AG04450 (cell line): ENCODE data around the gene SLC38A5. TPM values are rescaled to one million over a fixed set of nuclear protein-coding genes. Genes with fewer than 3 reads are reported as not detected.
"Not testable (repeated sequence)": the region's sequence is repeated elsewhere in the genome, so short reads cannot be mapped to it uniquely, and the experiment has no call there.

Experiments used
- CTCF ChIA-PET: fragments of 300-600, 350-600 bp; formaldehyde crosslinking; extraction: SDS; loops from one replicate; lab custom pipeline; 2022; ENCODE audit warnings: antibody characterized with exemption, inconsistent platforms; lab: Charles Lee
- POLR2A ChIA-PET: fragments of 350-600 bp; formaldehyde crosslinking; extraction: SDS; loops from one replicate; lab custom pipeline; 2021; ENCODE audit warnings: antibody characterized with exemption, inconsistent platforms; lab: Yijun Ruan, JAX
- DNase-seq: peaks from one replicate; pipeline ENCODE4 v3.0.0-alpha.2; 2011; ENCODE audit warnings: low read depth, low spot score
- H3K27ac ChIP-seq: one replicate; pipeline ENCODE4 v1.5.1; 2012; ENCODE audit warnings: low read depth, low read length, control low read depth
- H3K27me3 ChIP-seq: one replicate; pipeline ENCODE4 v1.6.0; 2012; ENCODE audit warnings: low read length; ENCODE audit not compliant: control insufficient read depth, insufficient read depth
- H3K4me3 ChIP-seq: 2 replicates; pipeline ENCODE4 v1.5.1; 2011; ENCODE audit warnings: mild to moderate bottlenecking, low read depth, low read length, control low read depth
- H3K9me3 ChIP-seq: 2 replicates; pipeline ENCODE4 v1.5.1; 2012; ENCODE audit warnings: low read length; ENCODE audit not compliant: control insufficient read depth, insufficient read depth
- CTCF ChIP-seq: IDR thresholded peaks from 2 replicates; pipeline ENCODE4 v1.5.1; 2011; ENCODE audit warnings: low read depth, low read length, control low read depth, inconsistent platforms
- polyA plus RNA-seq: library from polyadenylated mRNA; depleted of rRNA; stranded (reverse); fragments of >200 nt; gene quantifications from 2 replicates; pipeline ENCODE4 v1.2.3, GENCODE V29; 2011; rRNA removed
- small RNA-seq: library from RNA; depleted of rRNA; stranded (forward); fragments of <200 nt; gene quantifications from one replicate; pipeline ENCODE3, GENCODE V24; 2012; ENCODE audit warnings: low read depth; ENCODE audit not compliant: insufficient read length

The SLC38A5 gene
- polyA plus RNA-seq, 1 experiment: 19.1 TPM

- H3K27ac ChIP-seq: no peak overlapping the region
- no peak overlapping the region for H3K4me3 ChIP-seq
- POLR2A ChIA-PET: interaction anchor here (0.6 kb wide), 1 partner anchor 123 kb away, joined by 7 read pairs; no protein-coding TSS in a partner anchor
- DNase-seq: no peak
- H3K9me3 ChIP-seq: no peaks in the 10 kb centered on the region
- TF ChIP-seq CTCF: no peak
- CTCF ChIA-PET: no interaction called here
- no peaks in the 10 kb centered on the region for H3K27me3 ChIP-seq
Measured at GRCh38 chrX:48450076-48450475, 20.0 kb downstream of the SLC38A5 start.

- CTCF ChIA-PET, H3K9me3 ChIP-seq, DNase-seq, H3K4me3 ChIP-seq, POLR2A ChIA-PET, H3K27ac ChIP-seq, H3K27me3 ChIP-seq: not testable (repeated sequence)
Measured at GRCh38 chrX:48447201-48447600, 22.9 kb downstream of the SLC38A5 start.

DNA sequence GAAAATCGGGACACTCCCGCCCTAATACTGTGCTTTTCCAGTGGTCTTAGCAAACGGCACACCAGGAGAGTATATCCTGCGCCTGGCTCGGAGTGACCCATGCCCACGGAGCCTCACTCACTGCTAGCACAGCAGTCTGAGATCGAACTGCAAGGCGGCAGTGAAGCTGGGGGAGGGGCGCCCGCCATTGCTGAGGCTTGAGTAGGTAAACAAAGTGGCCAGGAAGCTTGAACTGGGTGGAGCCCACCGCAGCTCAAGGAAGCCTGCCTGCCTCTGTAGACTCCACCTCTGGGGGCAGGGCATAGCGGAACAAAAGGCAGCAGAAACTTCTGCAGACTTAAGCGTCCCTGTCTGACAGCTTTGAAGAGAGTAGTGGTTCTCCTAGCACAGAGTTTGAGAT is 36.3 kb downstream of the SLC38A5 start:
- H3K4me3 ChIP-seq, DNase-seq, H3K27me3 ChIP-seq, H3K27ac ChIP-seq, POLR2A ChIA-PET, H3K9me3 ChIP-seq, CTCF ChIA-PET: not testable (repeated sequence)

DNA sequence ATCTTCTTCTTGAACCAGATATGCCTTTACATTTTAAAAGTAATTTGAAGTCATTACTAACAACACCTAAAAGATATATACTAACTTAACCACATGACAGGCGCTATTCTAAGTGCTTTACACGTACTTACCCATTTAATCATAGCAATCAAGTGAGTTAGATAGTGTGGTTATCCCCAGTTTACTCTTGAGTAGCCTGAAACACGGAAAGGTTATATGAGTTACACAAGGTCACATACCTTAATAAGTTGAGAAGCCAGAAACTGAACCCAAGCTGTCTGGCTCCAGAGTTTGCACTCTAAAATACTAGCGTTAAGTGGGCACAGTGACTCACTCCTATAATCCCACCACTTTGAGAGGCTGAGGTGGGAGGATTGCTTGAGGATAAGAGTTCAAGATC is 39.9 kb downstream of the SLC38A5 start:
- CTCF ChIA-PET: not testable (repeated sequence)

DNA sequence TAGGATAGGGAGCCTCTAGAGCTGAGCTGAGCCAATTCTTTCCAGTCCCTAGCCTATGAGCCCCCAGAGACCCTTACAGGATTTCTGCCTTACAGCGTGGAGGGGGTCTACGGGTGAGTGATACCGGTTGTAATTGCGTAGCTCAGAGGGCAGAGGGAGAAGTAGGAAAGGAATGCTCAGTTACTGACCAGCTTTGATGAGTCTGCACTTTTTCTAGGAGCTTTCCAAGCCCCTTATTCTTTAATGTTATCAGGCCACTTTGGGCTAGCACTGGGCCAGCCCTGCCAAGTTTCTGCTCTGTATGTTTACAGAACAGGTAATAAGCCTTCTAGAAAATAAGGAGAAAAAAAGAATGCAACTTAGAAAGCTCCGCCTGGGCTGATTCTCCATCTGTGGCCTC is 40.5 kb downstream of the SLC38A5 start:
- CTCF ChIA-PET, DNase-seq: not testable (repeated sequence)

More for the DNA sequence above, 39.9 kb downstream of the SLC38A5 start:
- H3K27ac ChIP-seq, H3K4me3 ChIP-seq, H3K9me3 ChIP-seq, POLR2A ChIA-PET, DNase-seq, H3K27me3 ChIP-seq: not testable (repeated sequence)

DNA sequence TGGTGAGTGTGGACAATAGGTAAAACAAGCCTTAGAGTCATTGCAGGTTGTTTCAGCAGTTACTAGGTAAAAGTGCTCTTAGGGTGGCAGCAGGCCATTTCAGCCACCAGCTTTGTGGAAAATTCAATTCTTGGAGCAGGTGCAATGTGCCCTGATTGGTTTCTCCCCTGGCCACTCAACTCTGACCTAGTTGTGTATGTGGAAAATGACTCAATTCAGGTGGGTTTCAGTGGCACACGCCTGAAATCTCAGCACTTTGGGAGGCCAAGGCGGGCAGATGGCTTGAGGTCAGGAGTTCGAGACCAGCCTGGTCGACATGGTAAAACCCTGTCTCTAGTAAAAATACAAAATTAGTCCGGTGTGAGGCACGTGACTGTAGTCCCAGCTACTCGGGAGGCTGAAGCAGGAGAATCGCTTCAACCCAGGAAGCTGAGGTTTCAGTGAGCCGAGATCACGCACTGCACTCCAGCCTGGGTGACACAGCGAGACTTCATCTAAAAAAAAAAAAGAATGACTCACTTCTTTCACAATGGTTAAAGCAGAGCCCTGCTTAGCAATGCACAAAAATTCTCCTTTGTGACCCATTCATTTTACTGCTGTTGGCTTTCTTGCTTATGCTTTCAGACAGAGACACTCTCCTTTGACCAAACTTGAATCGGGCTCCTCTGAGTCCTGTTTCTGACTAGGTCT is 42.9 kb downstream of the SLC38A5 start:
- not testable (repeated sequence) for H3K27me3 ChIP-seq

More for the DNA sequence above, 40.5 kb downstream of the SLC38A5 start:
- H3K27me3 ChIP-seq, POLR2A ChIA-PET, H3K27ac ChIP-seq, H3K4me3 ChIP-seq, H3K9me3 ChIP-seq: not testable (repeated sequence)

GRCh38 chrX:48411860-48412259 is 58.2 kb downstream of the SLC38A5 start, which contains the start of gene SSX4B:
SSX4B (minus strand) TSS chrX:48411960; CDS start chrX:48411372, 588 bp downstream.
- CTCF ChIA-PET, H3K27ac ChIP-seq, H3K4me3 ChIP-seq, POLR2A ChIA-PET, H3K9me3 ChIP-seq, H3K27me3 ChIP-seq, DNase-seq: not testable (repeated sequence)

More for the DNA sequence above, 42.9 kb downstream of the SLC38A5 start:
- POLR2A ChIA-PET, DNase-seq, H3K27ac ChIP-seq, CTCF ChIA-PET, H3K9me3 ChIP-seq, H3K4me3 ChIP-seq: not testable (repeated sequence)

Small RNA genes within 50 kb of the gene (small RNA-seq; reads per million reads assigned to genes)
- not detected for gene AL606490.4

Other genes starting within 250 kb of the SLC38A5 start
- gene SSX1, start 214.9 kb downstream of the SLC38A5 start, polyA plus RNA-seq: not detected in 2 replicates
- gene SSX3, start 113.6 kb downstream of the SLC38A5 start, polyA plus RNA-seq: not detected in 2 replicates
- not detected in 2 replicates for gene SSX4, start 86.7 kb downstream of the SLC38A5 start, polyA plus RNA-seq
- gene SSX4B, start 58.3 kb downstream of the SLC38A5 start, polyA plus RNA-seq: not detected in 2 replicates
- gene FTSJ1, start 5.9 kb upstream of the SLC38A5 start, polyA plus RNA-seq: 19.7 and 26.3 TPM in 2 replicates
- 8.4 and 11.6 TPM in 2 replicates for gene PORCN, start 38.7 kb upstream of the SLC38A5 start, polyA plus RNA-seq
- 19.8 and 23.8 TPM in 2 replicates for gene EBP, start 51.5 kb upstream of the SLC38A5 start, polyA plus RNA-seq
- 7.9 and 9.3 TPM in 2 replicates for gene TBC1D25, start 69.5 kb upstream of the SLC38A5 start, polyA plus RNA-seq
- gene RBM3, start 104.2 kb upstream of the SLC38A5 start, polyA plus RNA-seq: 294 and 317 TPM in 2 replicates
- gene WDR13, start 127.2 kb upstream of the SLC38A5 start, polyA plus RNA-seq: 24.1 and 50.3 TPM in 2 replicates
- gene WAS, start 213.5 kb upstream of the SLC38A5 start, polyA plus RNA-seq: 0.14 TPM in 1 of 2 replicates, not detected in the other
- 2.4 and 3.1 TPM in 2 replicates for gene SUV39H1, start 226.5 kb upstream of the SLC38A5 start, polyA plus RNA-seq